ENCODE data around the gene NELL1.
"Not testable (repeated sequence)": the region's sequence is repeated elsewhere in the genome, so short reads cannot be mapped to it uniquely, and the experiment has no call there.

The NELL1 gene

GRCh38 chr11:20771681-20772080 is 102.3 kb downstream of the NELL1 start:
- no peak for DNase-seq

GRCh38 chr11:20775331-20775730 is 105.9 kb downstream of the NELL1 start:
- DNase-seq = no peak

GRCh38 chr11:20782775-20783174 is 113.4 kb downstream of the NELL1 start:
- no peak for DNase-seq

GRCh38 chr11:20783220-20783619 is 113.8 kb downstream of the NELL1 start:
- no peak for DNase-seq

GRCh38 chr11:20790622-20791021 is 121.2 kb downstream of the NELL1 start:
- DNase-seq = no peak

GRCh38 chr11:20795005-20795404 is 125.6 kb downstream of the NELL1 start:
- no peak for DNase-seq

- DNase-seq = no peak
Measured at GRCh38 chr11:20808328-20808727, 138.9 kb downstream of the NELL1 start.

GRCh38 chr11:20821046-20821445 is 151.7 kb downstream of the NELL1 start:
- DNase-seq = no peak

- DNase-seq = no peak
Measured at GRCh38 chr11:20821470-20821869, 152.1 kb downstream of the NELL1 start.

- no peak for DNase-seq
Measured at GRCh38 chr11:20824773-20825172, 155.4 kb downstream of the NELL1 start.

- DNase-seq = no peak
Measured at GRCh38 chr11:20835561-20835960, 166.2 kb downstream of the NELL1 start.

- DNase-seq = no peak
Measured at GRCh38 chr11:20839231-20839630, 169.8 kb downstream of the NELL1 start.

- DNase-seq = peak; percentile 15
Measured at GRCh38 chr11:20840341-20840740, 171.0 kb downstream of the NELL1 start.

GRCh38 chr11:20844216-20844615 is 174.8 kb downstream of the NELL1 start:
- no peak for DNase-seq

GRCh38 chr11:20844630-20845029 is 175.2 kb downstream of the NELL1 start:
- peak; percentile 11 for DNase-seq

- no peak for DNase-seq
Measured at GRCh38 chr11:20854215-20854955, 185.0 kb downstream of the NELL1 start.

- DNase-seq = no peak
Measured at GRCh38 chr11:20861322-20861721, 191.9 kb downstream of the NELL1 start.

- DNase-seq = not testable (repeated sequence)
Measured at GRCh38 chr11:20862263-20862662, 192.9 kb downstream of the NELL1 start.

- no peak for DNase-seq
Measured at GRCh38 chr11:20864628-20865027, 195.2 kb downstream of the NELL1 start.

- no peak for DNase-seq
Measured at GRCh38 chr11:20865161-20865560, 195.8 kb downstream of the NELL1 start.

GRCh38 chr11:20869123-20869522 is 199.7 kb downstream of the NELL1 start:
- no peak for DNase-seq

- peak; percentile 65 for DNase-seq
Measured at GRCh38 chr11:20873054-20873453, 203.7 kb downstream of the NELL1 start.

- DNase-seq = no peak
Measured at GRCh38 chr11:20874358-20874757, 205.0 kb downstream of the NELL1 start.

GRCh38 chr11:20875889-20876288 is 206.5 kb downstream of the NELL1 start:
- DNase-seq = no peak

GRCh38 chr11:20876738-20877137 is 207.4 kb downstream of the NELL1 start:
- no peak for DNase-seq

Measured in NCI-H1694 treated with DMSO at 0.1 percent for 48 hours (cell line).